Mucosa of stomach (tissue), 1 donor: ENCODE data around the gene FRMD4A.

Source experiments
- H3K27me3 ChIP-seq: one replicate; pipeline ENCODE4 v1.7.0; 2013; ENCODE audit warnings: mild to moderate bottlenecking, low read length; ENCODE audit not compliant: control insufficient read depth, insufficient read depth
- H3K36me3 ChIP-seq: one replicate; pipeline ENCODE4 v1.7.0; 2013; ENCODE audit warnings: low read length; ENCODE audit not compliant: control insufficient read depth, insufficient read depth
- H3K4me1 ChIP-seq: one replicate; pipeline ENCODE4 v1.7.0; 2013; ENCODE audit warnings: mild to moderate bottlenecking, low read length; ENCODE audit not compliant: control insufficient read depth, insufficient read depth
- H3K4me3 ChIP-seq: one replicate; pipeline ENCODE4 v1.7.0; 2013; ENCODE audit warnings: low read length
- H3K9ac ChIP-seq: one replicate; pipeline ENCODE4 v1.7.0; 2013; ENCODE audit warnings: mild to moderate bottlenecking, low read length, moderate library complexity
- H3K9me3 ChIP-seq: one replicate; pipeline ENCODE4 v1.7.0; 2013; ENCODE audit warnings: mild to moderate bottlenecking, low read length, moderate library complexity; ENCODE audit not compliant: control insufficient read depth
- donor health status: Pancreatic carcinoma.

The FRMD4A gene

DNA sequence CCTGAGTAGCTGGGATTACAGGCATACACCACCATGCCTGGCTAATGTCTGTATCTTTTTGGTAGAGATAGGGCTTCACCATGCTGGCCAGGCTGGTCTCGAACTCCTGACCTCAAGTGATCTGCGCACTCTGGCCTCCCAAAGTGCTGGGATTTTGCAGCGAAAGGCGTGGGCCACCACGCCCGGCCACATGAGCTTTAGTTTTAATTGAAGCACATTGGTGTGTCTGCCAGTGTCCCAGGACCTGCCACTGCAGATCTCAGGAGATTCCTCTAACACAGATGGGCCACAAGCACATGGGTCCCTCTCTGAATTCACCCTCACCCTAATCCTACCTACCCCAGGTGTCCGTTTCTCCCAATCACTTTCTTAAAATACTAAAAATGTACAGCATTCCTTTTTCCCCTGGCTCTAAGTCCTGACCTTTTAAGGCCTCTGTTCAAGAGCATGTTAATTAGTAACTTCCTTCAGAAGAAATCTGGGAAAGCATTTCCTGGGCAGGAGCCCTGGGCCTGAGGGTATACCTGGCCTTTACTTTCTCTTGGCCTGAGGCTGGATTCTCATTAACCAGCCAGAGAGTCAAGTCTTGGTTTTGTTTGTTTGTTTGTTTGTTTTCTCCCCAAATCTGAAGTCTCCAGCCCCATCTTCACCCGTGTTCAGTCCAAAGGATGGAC lies 661.4 kb downstream of the FRMD4A start:
- Histone ChIP-seq H3K4me1 (peaks cover 14% of the 10 kb centered on the region), H3K36me3 (no peaks in the 10 kb centered on the region), H3K9me3 (no peaks in the 10 kb centered on the region), H3K27me3 (no peaks in the 10 kb centered on the region), H3K9ac (no peak overlapping the region), H3K4me3 (no peak overlapping the region)

DNA sequence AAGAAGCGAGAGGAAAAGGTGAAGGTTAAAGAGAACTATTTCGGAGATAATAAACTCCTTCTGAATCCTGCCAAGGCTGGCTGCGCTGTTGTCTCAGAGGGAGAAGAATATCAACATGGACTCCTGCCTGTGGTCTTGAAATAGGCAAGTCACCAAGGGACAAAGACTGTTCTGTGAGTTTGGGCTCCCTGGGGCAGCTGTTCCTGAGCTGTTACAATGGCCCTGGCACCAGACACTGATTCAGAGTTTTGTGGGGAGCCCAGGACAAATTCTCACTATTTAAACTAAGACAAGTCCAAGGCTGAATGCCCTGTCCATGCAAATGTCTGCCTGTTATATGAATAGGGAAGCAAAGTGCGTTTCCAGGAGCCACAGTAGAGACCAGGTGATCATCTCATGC lies 662.6 kb downstream of the FRMD4A start:
- Histone ChIP-seq H3K36me3 (no peaks in the 10 kb centered on the region), H3K4me1 (peaks cover 14% of the 10 kb centered on the region), H3K9me3 (no peaks in the 10 kb centered on the region)

DNA sequence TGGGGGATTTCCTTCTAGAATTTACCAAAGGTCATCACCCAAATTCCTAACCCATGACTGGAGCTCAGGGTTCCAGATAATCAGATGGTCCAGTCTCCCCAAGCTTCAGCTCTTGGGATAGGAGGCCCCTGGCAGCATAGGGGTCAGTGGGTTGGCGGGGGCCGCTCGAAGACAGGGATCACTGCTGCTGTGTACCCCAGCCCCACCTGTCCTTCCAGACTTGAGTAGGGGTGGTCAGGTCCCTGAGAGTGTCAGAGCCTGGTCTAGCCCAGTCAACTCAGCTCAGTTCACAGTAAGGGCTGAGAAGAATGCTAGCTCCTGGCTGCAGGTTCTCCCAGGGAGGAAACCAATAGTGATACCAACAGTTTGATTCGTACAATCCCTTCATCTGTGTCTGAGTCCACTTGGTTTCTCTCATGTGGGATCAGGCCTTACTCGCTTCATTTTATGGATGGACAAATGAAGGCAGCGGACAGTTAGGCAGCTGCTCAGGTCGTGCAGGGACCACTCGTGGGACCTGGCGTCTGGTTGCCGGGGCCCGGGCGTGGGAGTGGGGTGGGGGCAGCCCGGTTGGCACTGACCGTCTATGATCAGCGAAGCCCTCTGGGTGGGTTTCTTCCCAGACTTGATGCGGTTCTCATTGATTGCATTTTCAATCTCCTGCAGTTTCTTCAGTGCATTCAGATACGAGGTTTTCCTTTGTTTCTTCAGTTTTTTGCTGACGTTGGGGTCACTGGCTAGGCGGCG lies 665.0 kb downstream of the FRMD4A start:
- H3K27me3 ChIP-seq: no peaks in the 10 kb centered on the region
- H3K36me3 ChIP-seq: peaks cover 4% of the 10 kb centered on the region
- H3K4me3 ChIP-seq: no peak overlapping the region
- no peak overlapping the region for H3K9ac ChIP-seq
- H3K4me1 ChIP-seq: peaks cover 14% of the 10 kb centered on the region
- no peaks in the 10 kb centered on the region for H3K9me3 ChIP-seq

More for the DNA sequence above, 662.6 kb downstream of the FRMD4A start:
- Histone ChIP-seq H3K4me3 (no peak overlapping the region), H3K9ac (no peak overlapping the region), H3K27me3 (no peaks in the 10 kb centered on the region)

GRCh38 chr10:13661256-13661655 lies 669.5 kb downstream of the FRMD4A start:
- H3K9me3 ChIP-seq: no peaks in the 10 kb centered on the region
- H3K4me1 ChIP-seq: no peaks in the 10 kb centered on the region
- peaks cover 4% of the 10 kb centered on the region for H3K36me3 ChIP-seq

DNA sequence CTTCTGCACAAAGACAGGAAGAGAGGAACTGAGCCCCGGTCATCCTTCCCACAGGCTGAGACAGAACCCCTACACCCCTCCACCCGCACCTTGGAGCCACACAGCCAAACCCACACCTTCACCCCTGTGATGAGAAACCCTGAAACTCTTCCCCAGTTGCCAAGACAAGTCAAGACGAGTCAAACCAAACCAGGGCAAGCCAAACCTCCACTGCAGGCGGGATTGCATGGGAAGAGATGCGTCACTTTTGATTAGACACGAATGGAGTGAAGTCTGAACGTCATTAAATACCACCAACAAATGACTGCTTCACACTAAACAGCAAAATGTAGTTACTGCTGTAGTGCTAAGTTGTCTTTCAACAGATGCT lies 670.2 kb downstream of the FRMD4A start:
- no peak overlapping the region for H3K9ac ChIP-seq
- H3K9me3 ChIP-seq: no peaks in the 10 kb centered on the region
- no peaks in the 10 kb centered on the region for H3K27me3 ChIP-seq
- no peak overlapping the region for H3K4me3 ChIP-seq
- H3K4me1 ChIP-seq: no peaks in the 10 kb centered on the region
- peaks cover 4% of the 10 kb centered on the region for H3K36me3 ChIP-seq

More at GRCh38 chr10:13661256-13661655, 669.5 kb downstream of the FRMD4A start:
- Histone ChIP-seq H3K9ac (no peak overlapping the region), H3K27me3 (no peaks in the 10 kb centered on the region), H3K4me3 (no peak overlapping the region)

GRCh38 chr10:13659887-13660550 lies 670.7 kb downstream of the FRMD4A start:
- Histone ChIP-seq H3K4me3 (no peak overlapping the region), H3K36me3 (peaks cover 4% of the 10 kb centered on the region), H3K9ac (no peak overlapping the region), H3K9me3 (no peaks in the 10 kb centered on the region), H3K4me1 (no peaks in the 10 kb centered on the region), H3K27me3 (no peaks in the 10 kb centered on the region)

DNA sequence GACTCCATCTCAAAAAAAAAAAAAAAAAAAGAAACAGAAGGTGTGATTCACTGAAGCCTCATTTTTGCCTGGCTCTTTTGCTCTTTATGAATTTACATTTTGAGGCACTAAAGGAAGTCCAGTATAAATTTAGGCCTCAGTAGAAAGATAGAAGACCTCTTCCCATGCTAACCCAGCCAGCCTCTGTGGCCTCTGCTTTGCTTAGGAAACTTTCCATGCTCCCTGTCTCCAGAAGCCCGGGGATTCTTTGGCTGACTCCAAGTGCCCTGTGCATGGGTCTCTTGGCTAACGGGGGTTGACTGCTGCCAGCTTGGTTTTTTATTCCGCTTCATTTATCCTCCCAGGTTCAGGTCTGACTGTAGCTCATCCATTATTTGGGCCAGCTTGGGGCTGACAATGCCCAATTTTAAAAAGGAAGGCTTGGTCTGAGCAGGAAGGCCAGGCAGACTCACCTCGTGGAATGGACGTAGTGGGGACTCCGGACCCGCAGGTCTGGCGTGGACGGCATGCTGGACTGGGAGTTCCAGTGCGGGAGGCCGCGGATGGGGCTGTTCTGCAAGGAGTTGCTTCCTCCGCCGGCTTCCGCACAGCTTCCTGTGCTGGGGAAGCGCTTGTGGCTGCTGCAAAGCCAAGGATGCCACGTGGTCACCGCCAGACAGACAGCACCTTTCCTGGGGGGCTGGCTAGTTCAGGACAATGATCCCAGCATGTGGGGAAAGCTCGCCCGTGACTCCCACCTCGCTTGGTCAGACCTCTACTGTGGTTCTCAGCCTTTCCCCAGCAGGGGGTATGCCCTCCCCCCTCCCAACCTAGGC lies 671.6 kb downstream of the FRMD4A start:
- no peaks in the 10 kb centered on the region for H3K9me3 ChIP-seq
- H3K36me3 ChIP-seq: peaks cover 7% of the 10 kb centered on the region
- H3K4me3 ChIP-seq: no peak overlapping the region
- H3K4me1 ChIP-seq: no peaks in the 10 kb centered on the region
- no peak overlapping the region for H3K9ac ChIP-seq
- no peaks in the 10 kb centered on the region for H3K27me3 ChIP-seq

DNA sequence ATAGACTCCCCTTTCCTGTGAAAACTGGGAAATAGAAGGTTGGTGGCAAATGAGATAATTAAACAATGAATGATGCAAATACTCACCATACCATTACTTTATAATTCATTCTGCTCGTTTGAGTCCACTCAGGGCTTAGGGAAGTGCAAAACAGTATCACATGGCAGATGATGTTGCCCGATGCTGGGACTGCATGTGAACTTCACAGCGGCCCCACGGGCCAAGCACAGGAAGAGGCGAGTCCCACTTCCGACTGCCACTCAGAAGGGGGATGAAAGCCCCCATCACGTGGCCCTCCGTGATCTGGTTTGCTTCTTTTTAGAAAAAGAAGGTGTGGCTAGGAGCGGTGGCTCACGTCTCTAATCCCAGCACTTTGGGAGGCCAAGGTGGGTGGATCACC lies 672.5 kb downstream of the FRMD4A start:
- Histone ChIP-seq H3K9me3 (no peaks in the 10 kb centered on the region), H3K27me3 (no peaks in the 10 kb centered on the region), H3K9ac (no peak overlapping the region), H3K36me3 (peaks cover 7% of the 10 kb centered on the region), H3K4me3 (no peak overlapping the region), H3K4me1 (no peaks in the 10 kb centered on the region)

DNA sequence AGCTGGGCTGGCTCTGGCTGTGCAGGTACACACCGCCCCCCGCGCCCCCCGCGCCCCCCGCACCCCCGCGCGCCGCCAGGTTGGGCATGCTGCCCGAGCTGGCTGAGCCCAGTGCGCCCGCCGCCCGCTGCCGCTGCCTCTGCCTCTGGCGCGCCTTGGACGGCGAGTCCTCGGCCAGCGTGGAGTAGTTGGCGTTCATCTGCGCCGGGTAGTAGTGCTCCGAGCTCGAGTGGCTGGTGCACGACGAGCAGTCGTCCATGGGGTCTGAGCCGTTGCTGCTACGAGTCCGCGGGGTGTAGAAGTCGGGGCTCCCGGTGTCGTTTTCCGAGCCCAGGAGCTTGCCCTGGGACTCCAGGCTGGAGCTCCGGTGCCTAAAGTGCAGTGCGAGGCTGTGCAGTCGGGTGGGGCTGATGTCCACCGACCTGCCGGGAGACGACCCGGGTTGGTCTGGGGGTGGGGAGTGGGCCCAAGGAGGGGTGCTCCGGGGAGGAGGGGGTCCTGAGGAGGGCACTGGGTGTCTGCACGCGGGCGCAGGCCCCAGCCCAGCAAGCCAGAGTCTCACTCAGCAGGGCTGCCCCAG lies 673.5 kb downstream of the FRMD4A start:
- Histone ChIP-seq H3K4me3 (no peak overlapping the region), H3K36me3 (peaks cover 8% of the 10 kb centered on the region), H3K27me3 (no peaks in the 10 kb centered on the region), H3K9ac (no peak overlapping the region), H3K9me3 (no peaks in the 10 kb centered on the region), H3K4me1 (no peaks in the 10 kb centered on the region)

- H3K4me1 ChIP-seq: no peaks in the 10 kb centered on the region
- no peaks in the 10 kb centered on the region for H3K27me3 ChIP-seq
- H3K4me3 ChIP-seq: no peak overlapping the region
- no peak overlapping the region for H3K9ac ChIP-seq
- H3K9me3 ChIP-seq: no peaks in the 10 kb centered on the region
- H3K36me3 ChIP-seq: peaks cover 12% of the 10 kb centered on the region
Measured at GRCh38 chr10:13656337-13657100, 674.2 kb downstream of the FRMD4A start.

DNA sequence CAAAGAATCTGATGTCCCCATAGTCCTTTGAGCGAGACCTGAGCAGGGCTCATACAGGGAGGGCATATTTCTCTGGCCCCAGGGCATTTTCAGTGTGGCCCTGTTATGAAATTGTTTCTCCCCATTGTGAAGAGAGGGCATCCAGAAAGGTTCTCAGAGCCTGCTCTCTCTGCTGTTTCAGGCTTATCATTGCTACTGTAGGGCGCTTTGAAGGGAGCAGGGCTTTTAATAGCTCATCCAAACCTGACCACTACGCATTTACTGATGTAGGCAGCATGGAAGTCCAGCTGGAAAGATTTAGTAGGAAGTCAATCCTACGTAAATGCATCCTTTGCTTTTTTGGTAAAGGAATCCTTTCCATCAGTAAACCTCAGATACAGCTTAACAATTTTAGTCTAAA lies 675.9 kb downstream of the FRMD4A start:
- H3K9ac ChIP-seq: no peak overlapping the region
- no peaks in the 10 kb centered on the region for H3K27me3 ChIP-seq
- peaks cover 12% of the 10 kb centered on the region for H3K36me3 ChIP-seq
- no peaks in the 10 kb centered on the region for H3K4me1 ChIP-seq
- H3K4me3 ChIP-seq: no peak overlapping the region
- H3K9me3 ChIP-seq: no peaks in the 10 kb centered on the region
